ENCODE results near the gene ABHD17A. TPM values are rescaled to one million over a fixed set of nuclear protein-coding genes. Genes with fewer than 3 reads are reported as not detected.

Gene ABHD17A
- total and polyA plus RNA-seq, 9 of the 15 experiments (the other 6 are each of a cell fraction or from before 2014, with no cell fraction given), result 0.04 to 135 (median 21.8) TPM; not detected in 1

GRCh38 chr19:1844513-1845124 is 40.7 kb downstream of the ABHD17A start:
- CTCF ChIA-PET (ENCODE audit: low intra/inter-chr PET ratio), result no interaction called here
- no peaks in the 10 kb centered on the region for H3K27me3 ChIP-seq (ENCODE audit: control insufficient read depth in 2 of 2, insufficient read depth in 2 of 2, low read length in 2 of 2)
- peaks cover 95% of the 10 kb centered on the region for H3K79me2 ChIP-seq (ENCODE audit: control insufficient read depth, insufficient read depth, low read length)
- peaks cover 65% of the 10 kb centered on the region for H4K20me1 ChIP-seq (replicated peaks; ENCODE audit: control insufficient read depth, insufficient read depth, low read length)
- DNase-seq (ENCODE audit: extremely low read depth in 1 of 4, low spot score in 3 of 4) (no peak), FAIRE-seq (no peak), ATAC-seq (no peak)
- intact Hi-C loops (cut with micrococcal nuclease), result no loop called here
- no peak overlapping the region for H3K4me2 ChIP-seq (ENCODE audit: insufficient read depth, low read length)
- 91% methylated on average over 19 of the region's 19 CpGs for WGBS (ENCODE audit: insufficient coverage, low coverage, missing lambda C conversion rate)
- no peaks in the 10 kb centered on the region for H3K9me1 ChIP-seq (ENCODE audit: control insufficient read depth, insufficient read depth, low read length)
- H3K4me3 ChIP-seq, result no peak overlapping the region
- H3K9ac ChIP-seq (ENCODE audit: insufficient read depth in 1 of 2, low read depth in 2 of 2, low read length in 2 of 2), result peak overlapping the region in 1 of 2 experiments; percentile 28; a peak in 2 of 4 replicates
- no peak overlapping the region for H2AFZ ChIP-seq (ENCODE audit: low read depth, low read length)
- TF ChIP-seq ZNF695 (CRISPR knock-in tag; IDR thresholded peaks at IDR 0.05) (no peak), RBFOX2 (IDR thresholded peaks at IDR 0.05; ENCODE audit: low read depth, low read length) (peak; percentile 39), ZFP30 (CRISPR knock-in tag; IDR thresholded peaks at IDR 0.05; ENCODE audit: borderline replicate concordance) (no peak), SRSF3 (IDR thresholded peaks at IDR 0.05; ENCODE audit: insufficient read depth, low read length) (no peak), POLR2G (IDR thresholded peaks at IDR 0.05; ENCODE audit: low read depth, low read length) (peak; percentile 32; the same call in 1 of the 2 replicates), ZBTB49 (CRISPR knock-in tag; IDR thresholded peaks at IDR 0.05; ENCODE audit: borderline replicate concordance) (no peak), ZBTB7A (IDR thresholded peaks at IDR 0.05; ENCODE audit: borderline replicate concordance, control insufficient read depth, low read depth, low read length) (0 out of 2 replicates have a peak, but pooled peaks have one; percentile 8), SIRT6 (IDR thresholded peaks at IDR 0.05; ENCODE audit: low read depth, low read length) (no peak), KAT8 (IDR thresholded peaks at IDR 0.05; ENCODE audit: low read depth) (no peak), SIN3B (IDR thresholded peaks at IDR 0.05; ENCODE audit: low read depth) (no peak), DPF2 (IDR thresholded peaks at IDR 0.05) (no peak)
- TF ChIP-seq, protein P1, sequence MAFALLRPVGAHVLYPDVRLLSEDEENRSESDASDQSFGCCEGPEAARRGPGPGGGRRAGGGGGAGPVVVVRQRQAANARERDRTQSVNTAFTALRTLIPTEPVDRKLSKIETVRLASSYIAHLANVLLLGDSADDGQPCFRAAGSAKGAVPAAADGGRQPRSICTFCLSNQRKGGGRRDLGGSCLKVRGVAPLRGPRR (CRISPR knock-in tag; IDR thresholded peaks at IDR 0.05), result no peak
- H3K36me3 ChIP-seq (ENCODE audit: control insufficient read depth, insufficient read depth, low read length), result peaks cover 57% of the 10 kb centered on the region
- no peaks in the 10 kb centered on the region for H3K9me3 ChIP-seq (replicated peaks; ENCODE audit: control insufficient read depth, insufficient read depth, low read depth, low read length)
- H3K27ac ChIP-seq (ENCODE audit: extremely low read depth, low read depth, low read length), result no peak overlapping the region; the same call in 2 of the 3 replicates
- H3K4me1 ChIP-seq (replicated peaks in 1 of 2; ENCODE audit: control insufficient read depth in 2 of 2, insufficient read depth in 2 of 2, low read length in 2 of 2), result peaks cover 36 to 85% of the 10 kb centered on the region in 2 experiments
- no TSS peak for BruUV-seq (replicated peaks)
- in situ Hi-C loops (cut with MboI), result no loop called here
- POLR2A ChIA-PET, result interaction anchor here (0.6 to 1.1 kb wide), 2 partner anchors 14 to 1151 kb away, joined by 3 read pairs; no protein-coding TSS in a partner anchor

All from K562 (cell line).